HG02885 (cell line): ENCODE measurements around the gene GOLGA3.

Experiments
- ATAC-seq: cut with Tn5 transposase; IDR thresholded peaks from one replicate; pipeline ENCODE4 v1.9.1; 2021; ENCODE audit warnings: mild to moderate bottlenecking; ENCODE audit not compliant: unreplicated experiment, poor library complexity

GOLGA3 gene

GRCh38 chr12:132726386-132726785 is 102.3 kb downstream of the GOLGA3 start:
- ATAC-seq, result no peak

DNA sequence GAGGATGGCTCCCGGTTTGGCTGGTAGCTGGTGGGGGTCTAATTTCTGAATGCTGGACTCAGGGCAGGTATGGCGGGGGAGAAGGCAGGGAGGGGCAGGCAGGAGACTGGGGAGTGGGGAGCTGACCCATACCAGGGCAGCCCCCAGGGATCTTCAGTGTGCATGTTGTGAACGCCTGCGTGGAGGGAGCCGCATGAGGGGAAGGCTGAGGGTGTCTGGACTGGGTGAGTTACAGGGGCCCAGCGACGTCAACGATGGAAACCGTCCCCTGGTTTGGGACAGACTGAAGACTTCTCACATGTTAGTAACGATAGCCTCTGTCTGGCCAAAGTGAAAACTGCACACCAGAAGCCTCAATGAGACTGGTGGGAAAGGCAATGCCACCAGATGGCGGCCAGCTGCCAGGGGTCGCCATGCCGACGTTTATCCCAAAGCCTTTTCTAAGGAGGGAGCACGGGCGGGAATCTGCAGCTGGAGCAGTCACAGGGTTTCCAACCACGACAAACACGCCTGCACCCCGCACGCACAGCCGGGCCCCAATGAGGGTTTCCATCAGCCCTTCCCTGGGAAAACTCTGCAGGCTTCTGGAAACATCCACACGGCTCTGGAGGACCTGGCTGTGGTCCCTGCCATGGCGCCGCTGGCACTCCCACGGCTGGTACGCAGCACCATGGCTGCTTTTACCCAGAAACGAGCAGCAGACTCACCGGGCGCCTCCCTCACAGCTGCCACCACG is 104.0 kb downstream of the GOLGA3 start:
- no peak for ATAC-seq

- no peak for ATAC-seq
These were observed 104.9 kb downstream of the GOLGA3 start for GRCh38 chr12:132723764-132724140.

GRCh38 chr12:132723015-132723763 is 105.5 kb downstream of the GOLGA3 start:
- no peak for ATAC-seq

DNA sequence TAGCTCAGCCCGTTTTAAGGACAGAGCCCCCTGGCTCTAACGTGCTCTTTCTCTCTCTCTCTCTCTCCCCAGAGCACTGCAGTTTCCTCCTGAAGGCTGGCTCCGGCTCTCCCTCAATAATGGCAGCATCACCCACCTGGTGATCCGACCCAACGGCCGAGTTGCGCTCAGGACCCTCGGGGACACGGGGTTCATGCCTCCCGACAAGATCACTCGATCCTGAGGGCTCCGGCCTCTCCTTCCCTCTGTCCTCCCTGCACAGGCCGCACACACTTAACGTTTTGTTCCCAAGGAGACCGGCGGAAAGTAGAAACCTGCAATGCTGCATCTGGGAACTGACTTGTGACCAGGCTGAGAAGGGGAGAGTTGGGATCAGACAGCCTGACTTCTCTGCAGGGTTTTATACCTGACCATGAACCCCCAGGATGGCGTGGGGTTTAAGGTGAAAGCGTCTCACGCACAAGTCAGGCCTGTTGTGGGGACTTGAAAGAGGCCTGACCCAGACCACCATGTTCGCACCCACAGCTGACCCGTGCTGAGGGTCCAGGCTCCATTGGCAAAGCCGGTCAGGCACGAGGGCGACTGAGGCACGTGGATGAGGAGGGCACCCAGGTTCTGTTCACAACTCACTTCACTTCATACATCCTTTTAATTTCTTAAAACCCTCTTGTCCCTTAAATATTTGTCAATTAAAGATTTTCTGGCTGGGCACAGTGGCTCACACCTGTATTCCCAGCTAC is 107.9 kb downstream of the GOLGA3 start:
- ATAC-seq, result no peak

- ATAC-seq, result no peak
These were observed 108.7 kb downstream of the GOLGA3 start for GRCh38 chr12:132719954-132720324.

- no peak for ATAC-seq
These were observed 109.3 kb downstream of the GOLGA3 start for GRCh38 chr12:132719141-132719953.
